Fibroblast of lung (primary cell): Measurements from ENCODE around the gene HOPX. TPM values are rescaled to one million over a fixed set of nuclear protein-coding genes. Genes with fewer than 3 reads are reported as not detected.

Source experiments
- DNase-seq, 2 donors: peaks; one replicate each; pipeline versions ENCODE4 v3.0.0 to v3.0.0-alpha.2; 2010; ENCODE audit warnings: low read depth in 2 of 2
- H2AFZ ChIP-seq: 2 replicates; pipeline ENCODE4 v1.5.1; 2012; ENCODE audit warnings: low read length, control low read depth, inconsistent platforms
- H3K27ac ChIP-seq: 2 replicates; pipeline ENCODE4 v1.5.1; 2011; ENCODE audit warnings: low read length, control low read depth; ENCODE audit not compliant: insufficient read depth
- H3K27me3 ChIP-seq: 2 replicates; pipeline ENCODE4 v1.5.1; 2011; ENCODE audit warnings: mild to moderate bottlenecking, low read length; ENCODE audit not compliant: control insufficient read depth, insufficient read depth
- H3K36me3 ChIP-seq: 2 replicates; pipeline ENCODE4 v1.5.1; 2011; ENCODE audit warnings: low read length; ENCODE audit not compliant: control insufficient read depth, insufficient read depth
- H3K4me1 ChIP-seq: 2 replicates; pipeline ENCODE4 v1.5.1; 2011; ENCODE audit warnings: low read length; ENCODE audit not compliant: control insufficient read depth, insufficient read depth; ENCODE audit errors: extremely low read depth
- H3K4me2 ChIP-seq: 2 replicates; pipeline ENCODE4 v1.5.1; 2011; ENCODE audit warnings: low read length, control low read depth; ENCODE audit not compliant: insufficient read depth; ENCODE audit errors: extremely low read depth
- H3K4me3 ChIP-seq, 4 experiments: fragments of 200-600 bp in 1 of 4; sonication (generic) in 1 of 4; replicated peaks in 1 of 4; 2 replicates each; pipeline ENCODE4 v1.5.1; 2011 to 2016; ENCODE audit warnings: low read length in 4 of 4, low read depth in 3 of 4, mild to moderate bottlenecking in 3 of 4, control low read depth in 2 of 4, inconsistent platforms in 1 of 4, mixed read lengths in 1 of 4; ENCODE audit not compliant: insufficient read depth in 1 of 4; ENCODE audit errors: control extremely low read depth in 1 of 4
- H3K79me2 ChIP-seq: 2 replicates; pipeline ENCODE4 v1.5.1; 2012; ENCODE audit warnings: mild to moderate bottlenecking, low read length, inconsistent platforms; ENCODE audit not compliant: control insufficient read depth, insufficient read depth
- H3K9ac ChIP-seq: 2 replicates; pipeline ENCODE4 v1.5.1; 2011; ENCODE audit warnings: mild to moderate bottlenecking, low read length, control low read depth; ENCODE audit not compliant: insufficient read depth
- H3K9me3 ChIP-seq: 2 replicates; pipeline ENCODE4 v1.5.1; 2012; ENCODE audit warnings: low read depth, low read length; ENCODE audit not compliant: control insufficient read depth, insufficient read depth
- H4K20me1 ChIP-seq: 2 replicates; pipeline ENCODE4 v1.5.1; 2011; ENCODE audit warnings: low read length; ENCODE audit not compliant: control insufficient read depth, insufficient read depth; ENCODE audit errors: extremely low read depth
- CTCF ChIP-seq, 2 donors: IDR thresholded peaks in 1 of 2; conservative IDR thresholded peaks in 1 of 2; 1 replicate in 1 of 2; 2 replicates in 1 of 2; pipeline ENCODE4 v1.5.1; 2011 to 2012; ENCODE audit warnings: low read length in 2 of 2, control low read depth in 1 of 2, inconsistent platforms in 1 of 2, low read depth in 1 of 2, mild to moderate bottlenecking in 1 of 2
- EZH2 ChIP-seq: IDR thresholded peaks from 2 replicates; pipeline ENCODE4 v1.5.1; 2012; ENCODE audit warnings: low read length, control low read depth, mild to moderate bottlenecking; ENCODE audit errors: missing control alignments
- polyA minus RNA-seq: library from RNA; depleted of rRNA, polyadenylated mRNA; stranded (reverse); fragments of >200 nt; gene quantifications from 2 replicates; pipeline ENCODE4 v1.2.3, GENCODE V29; 2011; ENCODE audit warnings: low replicate concordance
- polyA plus RNA-seq, 2 donors: library from polyadenylated mRNA; depleted of rRNA in 1 of 2; stranded (reverse) in 1 of 2; unstranded in 1 of 2; fragments of >200 nt; gene quantifications; 2 replicates each; pipeline ENCODE4 v1.2.1, GENCODE V29; 2011 to 2012; ENCODE audit warnings: missing spikeins in 1 of 2
- total RNA-seq: library from RNA; depleted of rRNA; stranded (reverse); fragments of >200 nt; gene quantifications from 2 replicates; pipeline ENCODE4 v1.2.1, GENCODE V29; 2014

Gene HOPX, protein sequence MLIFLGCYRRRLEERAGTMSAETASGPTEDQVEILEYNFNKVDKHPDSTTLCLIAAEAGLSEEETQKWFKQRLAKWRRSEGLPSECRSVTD
- 3.3 and 11.4 TPM in 2 replicates for total RNA-seq
- polyA plus RNA-seq = 2.4 and 9.6 TPM in 2 replicates
- polyA plus RNA-seq (2012) = 1.4 and 8.0 TPM in 2 replicates
- 0.33 TPM in 1 of 2 replicates, not detected in the other for polyA minus RNA-seq

GRCh38 chr4:56681158-56681852, at the start of gene HOPX:
Gene HOPX, minus strand, starts transcription at chr4:56681296. Its CDS starts 23,480 bp downstream, at chr4:56657816.
- no peaks in the 10 kb centered on the region for H3K4me1 ChIP-seq
- H4K20me1 ChIP-seq = no peaks in the 10 kb centered on the region
- TF ChIP-seq EZH2 (no peak), CTCF (conservative IDR thresholded peaks at IDR 0.05 in 1 of 2, IDR thresholded peaks at IDR 0.05 in 1 of 2; ENCODE audit: low read depth in 1 of 2, low read length in 2 of 2) (no peak)
- H3K4me3 ChIP-seq = peak within 1 kb of the TSS in 1 of 4 experiments; percentile 7
- H3K36me3 ChIP-seq = no peaks in the 10 kb centered on the region
- no peaks in the 10 kb centered on the region for H3K9me3 ChIP-seq
- peak within 1 kb of the TSS; percentile 3 for H3K4me2 ChIP-seq
- peaks cover 14% of the 10 kb centered on the region for H3K27me3 ChIP-seq
- H3K27ac ChIP-seq = no peak within 1 kb of the TSS
- H2AFZ ChIP-seq = no peak within 1 kb of the TSS
- peak; percentile 33 to 56 for DNase-seq
- H3K9ac ChIP-seq = no peak within 1 kb of the TSS
- no peaks in the 10 kb centered on the region for H3K79me2 ChIP-seq

GRCh38 chr4:56730097-56730496, 49.0 kb upstream of the HOPX start:
- Histone ChIP-seq H3K27ac (no peak overlapping the region), H4K20me1 (no peaks in the 10 kb centered on the region), H3K4me3 (no peak overlapping the region), H3K36me3 (no peaks in the 10 kb centered on the region), H3K9ac (no peak overlapping the region), H3K9me3 (no peaks in the 10 kb centered on the region), H3K4me2 (no peak overlapping the region), H2AFZ (no peak overlapping the region), H3K79me2 (no peaks in the 10 kb centered on the region), H3K27me3 (no peaks in the 10 kb centered on the region), H3K4me1 (no peaks in the 10 kb centered on the region)
- no peak for TF ChIP-seq CTCF (conservative IDR thresholded peaks at IDR 0.05 in 1 of 2, IDR thresholded peaks at IDR 0.05 in 1 of 2; ENCODE audit: low read depth in 1 of 2, low read length in 2 of 2)
- no peak for TF ChIP-seq EZH2
- no peak for DNase-seq

- Histone ChIP-seq H3K4me1 (no peaks in the 10 kb centered on the region), H3K4me3 (no peak overlapping the region), H3K27ac (no peak overlapping the region), H3K9ac (no peak overlapping the region), H3K27me3 (no peaks in the 10 kb centered on the region), H3K9me3 (no peaks in the 10 kb centered on the region), H4K20me1 (no peaks in the 10 kb centered on the region), H2AFZ (no peak overlapping the region), H3K79me2 (no peaks in the 10 kb centered on the region), H3K36me3 (no peaks in the 10 kb centered on the region), H3K4me2 (no peak overlapping the region)
- TF ChIP-seq EZH2 (no peak), CTCF (conservative IDR thresholded peaks at IDR 0.05 in 1 of 2, IDR thresholded peaks at IDR 0.05 in 1 of 2; ENCODE audit: low read depth in 1 of 2, low read length in 2 of 2) (no peak)
- peak; percentile 93 to 97 for DNase-seq
These were observed 47.4 kb upstream of the HOPX start for GRCh38 chr4:56728512-56728911.
